HFFc6 (cell line): ENCODE measurements around the gene SLC12A4. TPM values are rescaled to one million over a fixed set of nuclear protein-coding genes. Genes with fewer than 3 reads are reported as not detected.

Experiments used
- DNase-seq: peaks from one replicate; pipeline ENCODE4 v3.0.0-alpha.2; 2018
- H3K27ac Mint-ChIP-seq: 2 replicates; pipeline ENCODE4 v1.8.0; 2020; ENCODE audit warnings: mild to moderate bottlenecking, mixed read lengths
- H3K27me3 Mint-ChIP-seq: 2 replicates; pipeline ENCODE4 v1.8.0; 2021; ENCODE audit warnings: mild to moderate bottlenecking, moderate library complexity, mixed read lengths; ENCODE audit not compliant: insufficient read depth
- H3K36me3 Mint-ChIP-seq: 2 replicates; pipeline ENCODE4 v1.8.0; 2021; ENCODE audit warnings: low read depth, mixed read lengths
- H3K4me1 Mint-ChIP-seq: 2 replicates; pipeline ENCODE4 v1.8.0; 2020; ENCODE audit warnings: low read depth, mixed read lengths
- H3K4me3 Mint-ChIP-seq: 2 replicates; pipeline ENCODE4 v1.8.0; 2020; ENCODE audit warnings: mild to moderate bottlenecking, moderate library complexity, mixed read lengths
- H3K9me3 Mint-ChIP-seq: 2 replicates; pipeline ENCODE4 v1.8.0; 2020; ENCODE audit warnings: mild to moderate bottlenecking, mixed read lengths
- CTCF ChIP-seq: fragments of 200-600 bp; sonication (generic); IDR thresholded peaks from 2 replicates; pipeline ENCODE4 v1.5.0; 2021; ENCODE audit warnings: antibody characterized with exemption, mild to moderate bottlenecking
- total RNA-seq, 6 experiments: library from RNA; stranded (reverse); fragmentation: NEBNext Ultra II Directional; extraction: Animal tissue kit (Norgen Biotek cat#: 25700); gene quantifications; 2 replicates in 1 of 6; 3 replicates in 5 of 6; pipeline ENCODE4 v1.2.3, GENCODE V29; 2021

Gene SLC12A4
- total RNA-seq, 6 experiments from 2014 or later: 89.8 to 113 (median 98.9) TPM

DNA sequence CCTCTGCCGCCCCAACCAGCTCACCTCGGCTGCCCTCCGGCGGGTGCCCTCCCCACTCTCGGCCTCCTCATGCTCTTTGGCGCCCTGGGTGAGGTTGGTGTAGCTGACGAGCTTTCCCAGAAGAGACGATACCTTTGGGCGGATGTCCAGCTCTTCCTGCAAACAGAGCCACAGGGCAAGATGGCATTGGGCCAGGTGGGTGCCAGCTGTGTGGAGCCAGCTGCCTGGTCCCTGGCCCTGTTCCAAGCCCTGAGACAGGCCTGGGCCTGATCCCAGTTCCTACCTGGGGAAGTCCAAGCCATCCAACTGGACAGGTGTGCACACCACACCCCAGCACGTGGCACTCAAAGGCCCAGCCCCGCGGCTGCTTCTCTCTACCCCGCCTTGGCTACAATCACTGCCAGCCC, 6.9 kb downstream of the SLC12A4 start:
- DNase-seq: no peak
- Mint-ChIP-seq H3K9me3 (no peaks in the 10 kb centered on the region), H3K27ac (no peak overlapping the region), H3K4me3 (no peak overlapping the region), H3K36me3 (peaks cover 52% of the 10 kb centered on the region), H3K27me3 (peaks cover 3% of the 10 kb centered on the region; the same call in 1 of the 2 replicates), H3K4me1 (peaks cover 67% of the 10 kb centered on the region)
- TF ChIP-seq CTCF: no peak

- H3K4me1 Mint-ChIP-seq: peaks cover 49% of the 10 kb centered on the region
- peak overlapping the region; percentile 56 for H3K4me3 Mint-ChIP-seq
- no peak for TF ChIP-seq CTCF
- H3K27ac Mint-ChIP-seq: peak overlapping the region; percentile 70
- H3K36me3 Mint-ChIP-seq: peaks cover 37% of the 10 kb centered on the region
- peak; percentile 46 for DNase-seq
- H3K27me3 Mint-ChIP-seq: peaks cover 3% of the 10 kb centered on the region; the same call in 1 of the 2 replicates
- no peaks in the 10 kb centered on the region for H3K9me3 Mint-ChIP-seq
Measured at GRCh38 chr16:67959536-67960329, 8.7 kb downstream of the SLC12A4 start.

DNA sequence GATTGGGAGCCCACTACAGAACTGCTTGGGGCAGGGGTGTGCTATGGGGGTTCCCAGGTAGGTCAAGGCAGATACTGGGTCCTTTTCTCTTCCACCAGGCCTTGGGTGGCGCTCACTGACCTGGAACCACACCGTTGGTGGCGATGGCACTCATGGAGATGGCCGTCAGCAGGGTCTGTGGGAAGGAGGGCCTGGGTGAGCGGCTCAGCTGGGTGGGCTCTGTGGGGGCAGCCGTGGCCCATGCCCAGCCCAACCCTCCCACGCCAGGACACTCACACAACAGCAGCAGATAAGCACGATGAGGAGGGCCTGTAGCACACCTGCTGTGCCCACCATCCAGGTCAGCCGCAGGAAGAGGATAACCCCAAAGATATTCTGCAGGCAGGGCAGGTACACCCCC, 10.8 kb downstream of the SLC12A4 start:
- peaks cover 37% of the 10 kb centered on the region for H3K4me1 Mint-ChIP-seq
- H3K27ac Mint-ChIP-seq: no peak overlapping the region
- no peak for TF ChIP-seq CTCF
- no peaks in the 10 kb centered on the region for H3K9me3 Mint-ChIP-seq
- no peak overlapping the region for H3K4me3 Mint-ChIP-seq
- no peaks in the 10 kb centered on the region for H3K27me3 Mint-ChIP-seq
- no peak for DNase-seq
- peaks cover 37% of the 10 kb centered on the region for H3K36me3 Mint-ChIP-seq

DNA sequence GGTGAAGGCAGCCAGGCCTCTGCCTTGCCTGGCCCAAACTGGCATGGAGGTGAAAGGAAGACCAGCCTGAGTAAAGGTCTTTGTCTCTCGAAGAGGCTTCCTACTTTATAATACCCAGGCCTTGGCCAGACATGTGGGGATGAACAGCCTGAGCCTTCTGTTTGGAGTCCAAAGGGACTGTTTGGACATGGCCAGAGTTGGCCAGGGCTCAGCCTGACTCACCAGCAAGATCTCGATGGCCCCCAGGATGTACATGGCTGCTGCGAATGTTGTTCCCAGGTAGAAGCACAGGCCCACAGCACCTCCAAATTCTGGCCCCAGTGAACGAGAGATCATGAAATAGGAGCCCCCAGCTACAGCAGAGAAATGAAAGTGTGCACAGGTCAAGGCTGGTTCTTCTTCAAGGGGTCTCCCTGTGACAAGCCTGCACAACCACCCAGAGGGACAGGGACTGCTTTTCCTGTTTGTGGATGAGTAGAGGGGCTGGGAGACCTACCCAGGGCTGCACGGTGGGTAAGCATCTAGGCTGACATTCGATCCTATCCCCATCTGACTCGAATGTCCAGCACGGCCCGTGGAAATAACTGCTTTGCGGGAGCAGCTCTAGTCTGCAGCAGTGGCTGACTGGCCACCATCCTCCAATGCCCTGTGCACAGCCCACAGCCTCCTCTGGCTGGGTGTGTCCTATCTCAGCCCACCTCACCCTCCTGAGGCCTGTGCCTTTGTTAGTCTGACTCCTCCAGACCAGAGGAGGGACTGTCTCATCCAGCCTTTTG, 13.8 kb downstream of the SLC12A4 start:
- DNase-seq: no peak
- peaks cover 10% of the 10 kb centered on the region for H3K4me1 Mint-ChIP-seq
- no peak overlapping the region for H3K4me3 Mint-ChIP-seq
- TF ChIP-seq CTCF: no peak
- peaks cover 27% of the 10 kb centered on the region for H3K36me3 Mint-ChIP-seq
- no peaks in the 10 kb centered on the region for H3K9me3 Mint-ChIP-seq
- no peak overlapping the region for H3K27ac Mint-ChIP-seq
- H3K27me3 Mint-ChIP-seq: no peaks in the 10 kb centered on the region; the same call in 1 of the 2 replicates

DNA sequence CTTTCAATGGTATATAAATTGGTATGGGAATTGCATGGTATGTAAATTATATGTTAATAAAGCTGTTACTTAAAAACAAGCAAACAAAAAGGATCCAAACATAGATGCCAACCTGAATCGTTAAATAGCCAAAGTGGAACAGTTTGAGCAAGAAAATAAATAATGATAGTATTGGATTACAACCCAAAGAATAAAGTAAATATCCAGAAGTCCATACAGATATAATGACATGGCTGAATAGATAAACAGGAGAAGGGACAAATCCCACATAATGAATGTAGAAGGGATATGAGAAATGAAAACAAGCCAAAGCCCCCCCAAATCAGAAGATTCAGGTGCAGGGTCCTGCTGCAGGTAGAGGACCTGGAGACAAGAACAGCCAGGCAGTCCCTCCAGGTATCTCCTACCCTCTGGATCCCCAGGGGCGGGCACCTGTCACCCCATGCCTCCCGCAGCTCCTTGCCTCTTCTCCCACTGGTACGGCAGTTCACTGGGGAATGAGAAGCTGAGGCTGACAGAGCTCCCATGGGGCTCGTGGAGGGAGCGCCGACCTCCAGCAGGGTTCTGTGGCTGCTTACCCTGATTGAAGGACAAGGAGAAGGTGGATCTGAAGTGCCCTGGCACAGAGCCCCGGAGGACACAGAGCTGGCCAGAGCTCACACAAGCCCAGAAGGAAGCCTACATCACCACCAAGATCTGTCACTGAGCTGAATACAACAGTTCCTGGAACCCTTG, 14.6 kb downstream of the SLC12A4 start:
- Mint-ChIP-seq H3K36me3 (peaks cover 27% of the 10 kb centered on the region), H3K27me3 (no peaks in the 10 kb centered on the region; the same call in 1 of the 2 replicates), H3K4me1 (peaks cover 2% of the 10 kb centered on the region), H3K4me3 (no peak overlapping the region), H3K9me3 (no peaks in the 10 kb centered on the region), H3K27ac (no peak overlapping the region)
- no peak for DNase-seq
- no peak for TF ChIP-seq CTCF
